ENCODE data around the gene GPR179.

Gene GPR179

GRCh38 chr17:38344420-38344745 is 627 bp upstream of the GPR179 start:
- no peak for DNase-seq (ENCODE audit: insufficient read length, low spot score)
- FAIRE-seq, result no peak

DNA sequence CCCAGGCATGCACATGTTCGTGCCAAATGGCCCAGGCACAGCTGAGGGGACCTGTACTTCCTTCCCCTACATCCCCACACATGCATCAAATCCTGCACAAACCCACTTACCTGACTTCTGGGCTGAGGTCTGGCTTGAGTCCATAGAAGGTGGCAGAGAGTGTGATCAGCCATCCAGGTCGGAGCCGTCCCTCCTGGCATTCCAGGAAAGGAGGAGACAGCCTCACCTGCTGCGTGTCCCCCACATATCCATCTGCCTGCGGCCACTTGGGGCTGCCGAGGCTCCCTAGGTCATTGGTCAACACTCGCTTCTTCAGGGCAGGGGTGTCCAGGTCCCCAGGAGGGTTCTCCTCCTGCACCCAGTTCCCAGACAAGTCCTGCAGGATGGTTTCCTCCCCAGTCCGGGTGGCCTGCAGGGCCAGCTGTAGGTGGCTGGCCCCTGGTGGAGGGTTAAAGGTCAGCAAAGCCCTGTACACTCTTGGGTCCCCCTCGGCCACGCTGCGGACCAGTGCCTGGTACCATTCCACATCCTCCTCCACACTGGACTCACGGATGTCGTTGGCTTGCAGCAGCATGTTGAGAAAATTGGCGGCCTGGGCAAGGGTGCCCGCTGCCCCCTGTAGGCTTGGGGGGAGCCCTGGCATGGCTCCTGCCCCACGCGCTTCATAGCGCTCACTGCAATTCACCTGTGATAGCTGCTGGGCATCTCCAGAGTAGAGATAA is 709 bp downstream of the GPR179 start:
- no peak for FAIRE-seq
- DNase-seq (ENCODE audit: insufficient read length, low spot score), result no peak

GRCh38 chr17:38341035-38341721 is 2.6 kb downstream of the GPR179 start:
- FAIRE-seq (no peak), DNase-seq (ENCODE audit: insufficient read length, low spot score) (no peak)

- FAIRE-seq (no peak), DNase-seq (ENCODE audit: insufficient read length, low spot score) (no peak)
Measured at GRCh38 chr17:38339891-38340290, 3.9 kb downstream of the GPR179 start.

DNA sequence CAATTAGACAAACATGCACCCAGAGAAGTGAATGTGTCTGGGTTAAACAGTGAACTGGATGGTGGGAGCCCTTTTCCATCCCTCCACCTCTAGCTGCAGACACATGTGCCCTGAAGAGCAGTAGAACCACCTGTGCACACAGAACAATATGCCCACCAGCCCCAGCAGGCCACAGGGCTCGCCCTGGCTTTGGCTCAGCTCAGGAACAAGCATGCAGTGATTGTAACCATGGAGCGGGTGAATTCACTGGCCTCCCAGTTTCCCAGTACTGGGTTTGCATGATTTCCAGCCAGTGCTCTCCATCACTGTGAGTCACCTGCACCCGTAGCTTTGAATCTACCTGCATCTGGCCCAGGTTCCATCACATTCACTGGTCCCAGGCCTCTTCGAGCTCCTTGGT is 5.2 kb downstream of the GPR179 start:
- FAIRE-seq, result no peak

GRCh38 chr17:38338053-38338452 is 5.7 kb downstream of the GPR179 start:
- DNase-seq (ENCODE audit: insufficient read length, low spot score) (no peak), FAIRE-seq (no peak)

More for the DNA sequence above, 5.2 kb downstream of the GPR179 start:
- DNase-seq (ENCODE audit: insufficient read length, low spot score), result no peak

DNA sequence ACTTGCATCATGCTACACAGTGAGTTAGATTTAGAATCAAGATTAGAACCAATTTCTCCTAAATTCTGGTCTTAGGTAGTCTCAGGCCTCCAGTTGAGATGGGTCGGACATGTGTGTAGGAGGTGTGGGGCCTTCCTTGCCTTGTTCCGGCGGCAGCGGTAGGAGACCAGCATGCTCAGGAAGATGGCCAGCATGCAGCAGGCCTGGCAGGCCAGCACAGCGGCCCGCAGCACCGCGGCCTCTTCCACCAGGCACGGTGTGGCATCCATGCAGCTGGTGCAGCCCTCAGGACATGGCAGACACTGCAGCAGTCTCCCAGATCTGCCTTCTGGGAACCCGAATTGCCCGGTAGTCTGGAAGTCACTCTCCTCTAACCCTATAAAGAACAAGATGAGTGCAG is 6.9 kb downstream of the GPR179 start:
- DNase-seq (ENCODE audit: insufficient read length, low spot score) (no peak), FAIRE-seq (no peak)

- FAIRE-seq, result no peak
- DNase-seq (ENCODE audit: insufficient read length, low spot score), result no peak
Measured at GRCh38 chr17:38334480-38335364, 9.0 kb downstream of the GPR179 start.

DNA sequence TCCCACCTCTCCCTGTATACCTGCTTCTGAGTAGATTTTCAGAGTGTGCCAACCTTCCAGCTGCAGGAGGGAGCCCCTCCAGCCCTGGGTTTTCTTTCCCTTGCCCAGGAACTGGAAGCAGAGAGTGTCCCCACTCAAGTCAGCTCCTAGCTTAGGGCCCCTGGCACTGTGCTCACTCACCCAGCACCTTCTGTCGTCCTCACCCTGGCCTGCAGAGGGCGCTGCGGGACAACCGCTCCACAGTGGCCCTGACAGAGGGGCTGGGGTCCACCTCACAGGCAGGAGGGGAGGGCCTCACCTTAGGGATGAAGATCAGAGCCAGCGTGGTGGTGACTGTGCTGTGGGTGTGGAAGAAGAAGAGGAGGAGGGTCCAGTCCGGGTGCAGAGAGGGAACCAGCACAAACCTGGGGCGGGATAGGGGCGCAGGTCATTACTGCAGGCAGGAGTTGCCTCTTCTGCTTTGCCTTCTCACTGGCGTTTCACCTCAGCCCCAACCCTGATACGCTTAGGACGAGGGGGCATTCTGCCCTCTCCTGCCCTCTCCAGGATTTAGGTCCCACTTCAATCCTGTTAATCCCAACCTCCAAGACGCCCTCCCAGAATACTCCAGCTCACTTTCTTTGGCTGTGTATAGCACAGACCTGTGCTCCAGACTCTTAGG is 10.0 kb downstream of the GPR179 start:
- no peak for FAIRE-seq

GRCh38 chr17:38332735-38333134 is 11.0 kb downstream of the GPR179 start:
- DNase-seq (ENCODE audit: insufficient read length, low spot score) (no peak), FAIRE-seq (no peak)

More for the DNA sequence above, 10.0 kb downstream of the GPR179 start:
- no peak for DNase-seq (ENCODE audit: insufficient read length, low spot score)

DNA sequence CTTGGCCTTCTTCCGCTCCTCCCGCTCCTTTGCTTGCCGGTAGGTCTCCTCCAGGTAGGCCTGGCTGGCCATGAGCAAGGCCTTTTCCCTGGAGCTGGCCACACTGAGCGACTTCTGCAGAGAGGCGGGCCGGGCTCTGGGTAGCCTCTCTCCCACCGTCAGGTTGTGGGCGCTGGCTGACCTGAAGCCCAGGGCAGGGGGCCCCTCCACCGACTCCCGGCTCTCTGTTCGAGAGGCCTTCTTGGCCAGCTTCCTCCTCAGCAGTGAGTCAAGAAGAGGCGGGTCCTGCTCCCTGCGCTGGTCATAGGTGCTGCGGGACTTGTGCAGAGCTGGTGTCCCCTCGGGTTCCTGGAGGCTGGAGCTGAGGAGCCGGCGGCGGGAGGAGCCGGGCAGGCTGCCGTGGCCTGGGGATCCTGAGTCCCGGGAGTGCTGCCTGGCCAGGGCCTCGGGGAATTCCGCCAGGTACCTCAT is 12.8 kb downstream of the GPR179 start:
- no peak for FAIRE-seq

GRCh38 chr17:38329808-38330730 is 13.7 kb downstream of the GPR179 start:
- FAIRE-seq, result no peak

More for the DNA sequence above, 12.8 kb downstream of the GPR179 start:
- DNase-seq (ENCODE audit: insufficient read length, low spot score), result no peak

GRCh38 chr17:38329284-38329683 is 14.5 kb downstream of the GPR179 start:
- DNase-seq (ENCODE audit: insufficient read length, low spot score), result no peak
- FAIRE-seq, result no peak

More at GRCh38 chr17:38329808-38330730, 13.7 kb downstream of the GPR179 start:
- DNase-seq (ENCODE audit: insufficient read length, low spot score), result no peak

GRCh38 chr17:38328620-38329019 is 15.1 kb downstream of the GPR179 start:
- FAIRE-seq (no peak), DNase-seq (ENCODE audit: insufficient read length, low spot score) (no peak)

DNA sequence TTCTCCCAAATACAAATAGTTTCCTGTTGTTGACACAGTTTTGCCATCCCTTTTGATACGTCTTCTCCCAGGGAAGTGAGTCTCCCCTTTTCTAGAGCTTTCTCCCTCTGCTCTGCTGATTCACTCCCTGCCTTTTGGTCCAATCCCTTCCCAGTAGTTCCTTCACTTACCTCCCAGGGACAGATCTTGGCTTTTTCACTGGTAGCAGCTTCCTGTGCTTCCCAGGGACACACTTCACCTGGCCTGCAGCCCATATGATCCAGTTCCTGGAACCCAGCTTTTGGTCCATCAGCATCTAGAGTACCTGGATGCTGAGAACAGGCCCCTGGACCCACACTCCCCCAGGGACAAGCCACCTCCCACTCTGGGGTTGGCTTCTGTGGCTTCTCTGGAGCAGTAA is 15.8 kb downstream of the GPR179 start:
- DNase-seq (ENCODE audit: insufficient read length, low spot score), result no peak
- no peak for FAIRE-seq

DNA sequence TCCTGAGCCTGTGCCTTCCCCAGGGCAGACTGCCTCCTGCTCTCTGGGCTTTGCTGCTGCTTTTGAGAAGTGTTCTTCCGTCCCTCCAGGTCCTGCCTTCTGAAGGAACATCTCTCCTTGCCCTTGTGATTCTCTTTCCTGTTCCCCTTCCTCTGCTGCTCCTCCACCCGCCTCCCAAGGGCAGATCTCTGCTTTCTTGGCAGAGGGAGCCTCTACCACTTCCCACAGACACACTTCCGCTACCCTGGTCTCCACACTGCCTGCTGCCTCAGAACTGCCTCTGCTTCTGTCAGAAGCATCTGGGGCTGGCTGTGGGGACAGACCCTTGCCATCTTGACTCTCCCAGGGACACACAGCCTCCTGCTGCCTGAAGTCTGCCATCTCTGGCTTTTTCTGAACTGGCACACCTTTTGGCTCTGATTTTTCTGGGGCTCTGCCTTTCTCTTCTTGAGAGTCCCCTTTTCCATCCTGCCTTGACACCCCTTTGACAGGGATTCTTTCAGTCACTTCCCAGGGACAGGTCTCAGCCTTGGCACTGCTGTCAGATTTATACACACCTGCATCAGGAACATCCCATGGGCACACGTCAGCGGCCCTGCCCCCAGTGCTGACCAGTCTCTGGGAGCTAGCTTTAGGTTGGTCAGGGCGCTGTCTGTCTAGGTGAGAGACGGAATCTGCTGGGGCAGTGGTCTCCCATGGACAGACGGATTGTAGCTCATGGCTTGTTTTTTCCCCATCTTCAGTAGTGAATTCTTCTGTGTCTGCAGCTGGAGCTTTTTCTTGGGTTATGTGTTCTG is 16.6 kb downstream of the GPR179 start:
- DNase-seq (ENCODE audit: insufficient read length, low spot score) (no peak), FAIRE-seq (no peak)

DNA sequence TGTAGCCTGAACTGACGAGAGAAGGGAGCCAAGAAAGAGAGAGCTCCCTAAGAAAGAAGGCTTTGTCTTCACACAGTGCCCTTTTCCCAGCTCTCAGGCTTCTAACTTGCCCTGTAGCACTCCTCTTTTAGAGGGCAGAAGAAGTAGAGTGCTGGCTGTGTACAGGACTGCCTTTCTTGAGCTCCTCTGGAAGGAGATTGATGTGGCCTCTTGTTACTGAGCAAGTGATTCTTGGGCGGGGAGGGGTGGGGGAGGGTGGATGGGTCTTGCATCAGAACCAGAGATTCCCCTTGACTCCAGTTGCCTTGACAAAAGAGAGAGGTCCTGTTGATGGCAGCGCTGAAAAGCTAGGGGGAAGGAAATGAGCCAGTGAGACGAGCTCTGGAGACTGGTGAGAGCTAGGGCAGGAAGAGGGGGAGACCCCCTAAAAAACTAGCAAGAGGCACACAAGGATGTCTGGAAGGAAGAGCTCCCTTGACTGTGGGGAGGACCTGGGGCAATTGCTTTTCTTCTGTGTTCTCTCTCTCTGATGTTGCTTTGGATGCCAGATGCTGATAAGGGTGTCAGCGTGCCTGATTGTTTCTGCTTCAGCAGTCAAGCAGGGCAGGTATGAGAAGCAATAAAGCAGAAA is 18.4 kb downstream of the GPR179 start:
- DNase-seq (ENCODE audit: insufficient read length, low spot score), result no peak
- no peak for FAIRE-seq

GRCh38 chr17:38324772-38325171 is 19.0 kb downstream of the GPR179 start:
- FAIRE-seq, result no peak
- DNase-seq (ENCODE audit: insufficient read length, low spot score), result no peak
